DND-41 (cell line): ENCODE measurements around the gene F10.
"Not testable (repeated sequence)": the region's sequence is repeated elsewhere in the genome, so short reads cannot be mapped to it uniquely, and the experiment has no call there.

Experiments
- ATAC-seq: fragments of 200-7000 bp; cut with Tn5 transposase; 3 replicates; pipeline ENCODE4 v1.9.1; 2021; ENCODE audit warnings: low read depth; ENCODE audit not compliant: insufficient read depth
- DNase-seq: peaks from one replicate; pipeline ENCODE4 v3.0.0-alpha.2; 2020
- H2AFZ ChIP-seq: 2 replicates; pipeline ENCODE4 v1.6.0; 2012; ENCODE audit warnings: low read depth, low read length
- H3K27ac ChIP-seq: 2 replicates; pipeline ENCODE4 v1.5.1; 2012; ENCODE audit warnings: low read length, inconsistent platforms
- H3K27me3 ChIP-seq: fragments of 200-600 bp; sonication (generic); 2 replicates; pipeline ENCODE4 v1.6.0; 2012; ENCODE audit warnings: low read length, mild to moderate bottlenecking, inconsistent platforms; ENCODE audit not compliant: insufficient read depth, poor library complexity
- H3K36me3 ChIP-seq: 2 replicates; pipeline ENCODE4 v1.5.1; 2012; ENCODE audit warnings: low read length, inconsistent platforms; ENCODE audit not compliant: insufficient read depth
- H3K4me1 ChIP-seq: 2 replicates; pipeline ENCODE4 v1.5.1; 2012; ENCODE audit warnings: mild to moderate bottlenecking, low read length; ENCODE audit not compliant: insufficient read depth
- H3K4me2 ChIP-seq: 2 replicates; pipeline ENCODE4 v1.6.0; 2012; ENCODE audit warnings: mild to moderate bottlenecking, moderate library complexity, low read length, inconsistent platforms; ENCODE audit not compliant: insufficient read depth
- H3K4me3 ChIP-seq, 2 experiments: fragments of 200-600 bp in 1 of 2; shearing (Covaris generic) in 1 of 2; 2 replicates each; pipeline ENCODE4 v1.5.1; 2012 to 2016; ENCODE audit warnings: inconsistent platforms in 2 of 2, low read length in 2 of 2, mild to moderate bottlenecking in 2 of 2, low read depth in 1 of 2, moderate library complexity in 1 of 2
- H3K79me2 ChIP-seq: 2 replicates; pipeline ENCODE4 v1.6.0; 2012; ENCODE audit warnings: low read length, inconsistent platforms; ENCODE audit not compliant: insufficient read depth
- H3K9ac ChIP-seq: 2 replicates; pipeline ENCODE4 v1.6.0; 2012; ENCODE audit warnings: low read depth, mild to moderate bottlenecking, inconsistent platforms, low read length, moderate library complexity
- H3K9me3 ChIP-seq: 2 replicates; pipeline ENCODE4 v1.5.1; 2012; ENCODE audit warnings: low read length, moderate library complexity, mild to moderate bottlenecking, inconsistent platforms; ENCODE audit not compliant: insufficient read depth, severe bottlenecking
- H4K20me1 ChIP-seq: 2 replicates; pipeline ENCODE4 v1.6.0; 2012; ENCODE audit warnings: low read length; ENCODE audit not compliant: insufficient read depth
- CTCF ChIP-seq: IDR thresholded peaks from 2 replicates; pipeline ENCODE4 v1.5.1; 2012; ENCODE audit warnings: borderline replicate concordance, low read length, moderate library complexity, mild to moderate bottlenecking; ENCODE audit not compliant: poor library complexity, severe bottlenecking; ENCODE audit errors: extremely low read depth
- EZH2 ChIP-seq: IDR thresholded peaks from 3 replicates; pipeline ENCODE4 v1.6.1; 2012; ENCODE audit warnings: borderline replicate concordance, low read depth, mild to moderate bottlenecking, moderate library complexity, low read length, inconsistent platforms; ENCODE audit not compliant: severe bottlenecking

F10 gene

GRCh38 chr13:113096745-113097305, 25.8 kb upstream of the F10 start:
- Histone ChIP-seq H2AFZ (no peak overlapping the region), H3K36me3 (no peaks in the 10 kb centered on the region), H3K9ac (no peak overlapping the region), H3K4me1 (no peaks in the 10 kb centered on the region), H3K79me2 (no peaks in the 10 kb centered on the region), H3K27ac (no peak overlapping the region), H3K4me2 (no peak overlapping the region), H4K20me1 (peaks cover 5% of the 10 kb centered on the region), H3K4me3 (no peak overlapping the region), H3K9me3 (no peaks in the 10 kb centered on the region), H3K27me3 (no peaks in the 10 kb centered on the region)
- no peak for TF ChIP-seq CTCF
- TF ChIP-seq EZH2 = no peak
- DNase-seq = no peak
- ATAC-seq = no peak

GRCh38 chr13:113097651-113098050, 24.9 kb upstream of the F10 start:
- H3K9me3 ChIP-seq = no peaks in the 10 kb centered on the region
- H3K9ac ChIP-seq = no peak overlapping the region
- peaks cover 5% of the 10 kb centered on the region; the same call in 1 of the 2 replicates for H4K20me1 ChIP-seq
- DNase-seq (no peak), ATAC-seq (no peak)
- H3K27me3 ChIP-seq = no peaks in the 10 kb centered on the region
- H3K4me3 ChIP-seq = no peak overlapping the region
- no peak for TF ChIP-seq EZH2
- no peak for TF ChIP-seq CTCF
- no peaks in the 10 kb centered on the region for H3K4me1 ChIP-seq
- H3K27ac ChIP-seq = no peak overlapping the region
- no peak overlapping the region for H2AFZ ChIP-seq
- no peaks in the 10 kb centered on the region for H3K36me3 ChIP-seq
- H3K4me2 ChIP-seq = no peak overlapping the region
- no peaks in the 10 kb centered on the region for H3K79me2 ChIP-seq

DNA sequence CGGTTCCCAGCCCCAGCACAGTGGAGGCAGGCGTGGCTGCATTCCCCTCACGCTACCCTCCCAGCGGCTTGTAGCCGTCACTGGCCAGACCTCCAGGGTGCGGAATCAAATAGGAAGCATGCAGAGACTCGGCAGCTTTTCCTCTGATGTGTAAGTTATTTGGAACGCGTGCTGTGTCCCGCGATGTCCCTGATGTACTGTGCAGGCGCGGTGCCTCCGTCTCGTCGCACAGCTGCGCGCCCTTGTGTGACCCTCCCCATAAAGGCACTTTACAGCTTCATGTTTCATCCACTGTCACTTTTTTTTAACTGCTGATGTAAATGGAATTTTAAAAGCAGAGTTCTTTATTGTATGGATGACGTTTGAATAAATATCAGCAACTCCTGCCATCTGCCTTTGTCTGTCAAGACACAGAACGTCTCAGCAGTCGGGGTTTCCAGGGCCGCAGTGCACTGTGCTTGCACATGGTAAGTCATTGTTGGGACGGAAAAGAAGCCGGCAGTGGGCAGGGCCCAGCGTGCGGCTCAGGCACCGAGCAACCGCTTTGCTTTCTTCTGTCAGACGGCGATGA, 24.4 kb upstream of the F10 start:
- DNase-seq (no peak), ATAC-seq (no peak)
- no peak overlapping the region for H3K4me3 ChIP-seq
- H3K4me2 ChIP-seq = no peak overlapping the region
- no peak overlapping the region for H2AFZ ChIP-seq
- H3K79me2 ChIP-seq = no peaks in the 10 kb centered on the region
- no peaks in the 10 kb centered on the region for H3K9me3 ChIP-seq
- H3K4me1 ChIP-seq = no peaks in the 10 kb centered on the region
- H3K27me3 ChIP-seq = no peaks in the 10 kb centered on the region
- H4K20me1 ChIP-seq = peaks cover 5% of the 10 kb centered on the region; the same call in 1 of the 2 replicates
- no peak overlapping the region for H3K27ac ChIP-seq
- no peaks in the 10 kb centered on the region for H3K36me3 ChIP-seq
- TF ChIP-seq EZH2 (no peak), CTCF (no peak)
- no peak overlapping the region for H3K9ac ChIP-seq

DNA sequence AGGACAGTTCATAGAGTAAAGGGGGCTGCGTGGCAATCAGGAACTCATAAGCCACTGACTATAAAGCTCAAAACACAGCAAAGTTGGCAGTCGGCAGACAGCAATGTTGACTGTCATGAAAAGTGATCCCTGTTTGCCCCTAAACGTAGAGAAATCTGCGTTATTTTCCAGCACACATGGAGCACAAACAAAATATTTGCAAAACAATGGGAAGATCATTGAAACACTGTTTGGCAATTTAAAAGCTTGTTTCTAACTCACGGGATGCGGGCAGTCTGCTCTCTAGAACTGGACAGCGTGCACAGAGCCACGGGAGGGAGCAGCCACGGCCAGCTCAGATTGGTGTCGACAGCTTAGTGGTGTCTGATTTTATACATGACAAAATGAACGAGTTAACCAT, 23.5 kb upstream of the F10 start:
- no peaks in the 10 kb centered on the region for H3K4me1 ChIP-seq
- H2AFZ ChIP-seq = no peak overlapping the region
- TF ChIP-seq EZH2 = no peak
- no peak for TF ChIP-seq CTCF
- no peak overlapping the region for H3K4me3 ChIP-seq
- no peak for DNase-seq
- H3K27ac ChIP-seq = no peak overlapping the region
- H3K36me3 ChIP-seq = no peaks in the 10 kb centered on the region
- H3K79me2 ChIP-seq = no peaks in the 10 kb centered on the region
- H4K20me1 ChIP-seq = 0 out of 2 replicates have a peak, but pooled peaks cover 5% of the 10 kb centered on the region
- no peak overlapping the region for H3K4me2 ChIP-seq
- H3K9ac ChIP-seq = no peak overlapping the region
- no peak for ATAC-seq
- H3K27me3 ChIP-seq = no peaks in the 10 kb centered on the region
- no peaks in the 10 kb centered on the region for H3K9me3 ChIP-seq

DNA sequence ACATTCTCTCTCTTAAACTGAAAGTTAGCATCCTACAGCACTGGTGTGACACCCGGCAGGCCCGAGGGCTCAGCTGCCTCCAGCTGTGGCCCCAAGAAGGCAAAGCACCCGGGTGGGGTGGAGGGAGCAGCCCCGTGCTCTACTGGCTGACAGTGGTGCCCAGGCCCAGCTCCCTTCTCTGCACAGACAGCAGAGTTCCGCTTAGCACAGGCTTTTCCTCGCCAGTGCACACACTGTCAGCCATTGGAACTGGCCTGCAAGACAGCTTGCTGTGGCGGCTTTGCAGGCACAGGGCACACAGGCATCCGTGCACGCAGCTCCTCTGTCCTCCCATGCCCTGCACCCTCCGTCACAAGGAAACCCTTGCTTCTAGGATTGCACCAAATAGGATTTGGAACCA, 20.3 kb upstream of the F10 start:
- not testable (repeated sequence) for H3K4me2 ChIP-seq, ATAC-seq, H3K79me2 ChIP-seq, H3K9me3 ChIP-seq, H3K4me1 ChIP-seq, DNase-seq, H3K36me3 ChIP-seq, H3K27me3 ChIP-seq, H3K9ac ChIP-seq, H3K4me3 ChIP-seq, H2AFZ ChIP-seq, H4K20me1 ChIP-seq, H3K27ac ChIP-seq
